Thymus (tissue), 11 donors: ENCODE measurements around the gene SOX2. TPM values are rescaled to one million over a fixed set of nuclear protein-coding genes. Genes with fewer than 3 reads are reported as not detected.

Experiments used
- DNase-seq, 9 donors: peaks; one replicate each; pipeline ENCODE4 v3.0.0-alpha.2; 2013; ENCODE audit warnings: low spot score in 9 of 9, low read depth in 6 of 9, missing footprints in 1 of 9
- H3K27ac ChIP-seq, 2 donors: one replicate each; pipeline ENCODE4 v1.5.1; 2013; ENCODE audit warnings: control low read depth in 1 of 2, low read depth in 1 of 2, low read length in 1 of 2, mild to moderate bottlenecking in 1 of 2, moderate library complexity in 1 of 2
- H3K27me3 ChIP-seq, 2 donors: one replicate each; pipeline ENCODE4 v1.5.1; 2013; ENCODE audit warnings: low read length in 1 of 2; ENCODE audit not compliant: control insufficient read depth in 2 of 2, insufficient read depth in 1 of 2
- H3K36me3 ChIP-seq, 2 donors: one replicate each; pipeline ENCODE4 v1.5.1; 2013; ENCODE audit warnings: low read length in 1 of 2, mild to moderate bottlenecking in 1 of 2, moderate library complexity in 1 of 2; ENCODE audit not compliant: control insufficient read depth in 2 of 2, insufficient read depth in 2 of 2
- H3K4me1 ChIP-seq, 2 donors: one replicate each; pipeline ENCODE4 v1.5.1; 2013; ENCODE audit warnings: low read length in 2 of 2; ENCODE audit not compliant: control insufficient read depth in 2 of 2, insufficient read depth in 2 of 2
- H3K4me3 ChIP-seq, 2 donors: one replicate each; pipeline ENCODE4 v1.5.1; 2013; ENCODE audit warnings: low read length in 2 of 2, control low read depth in 1 of 2, mild to moderate bottlenecking in 1 of 2
- H3K9me3 ChIP-seq, 2 donors: one replicate each; pipeline ENCODE4 v1.5.1; 2013; ENCODE audit warnings: low read length in 1 of 2, mild to moderate bottlenecking in 1 of 2; ENCODE audit not compliant: control insufficient read depth in 2 of 2, insufficient read depth in 1 of 2
- WGBS: extraction: QIAGEN DNeasy Blood & Tissue Kit; methylation state at CpG from one replicate; pipeline ENCODE4 v1.1.7; 2013; 5-methylcytosine and 5-hydroxymethylcytosine counted together
- polyA plus RNA-seq: library from polyadenylated mRNA; stranded (reverse); fragments of 200-250 nt; gene quantifications from one replicate; pipeline ENCODE4 v1.2.3, GENCODE V29; 2013
- total RNA-seq: library from RNA; stranded (reverse); fragments of 120-200 nt; gene quantifications from one replicate; pipeline ENCODE4 v1.2.4, GENCODE V29; 2013
- donor health status: healthy.

SOX2 gene
- total and polyA plus RNA-seq, 2 donors: 0.42 to 3.1 TPM

GRCh38 chr3:181726351-181727330 is 14.9 kb downstream of the SOX2 start:
- Histone ChIP-seq H3K4me1 (peaks cover 0 to 10% of the 10 kb centered on the region in 2 donors), H3K4me3 (peak overlapping the region; percentile 21 to 37), H3K36me3 (no peaks in the 10 kb centered on the region), H3K27ac (no peak overlapping the region), H3K9me3 (peaks cover 0 to 6% of the 10 kb centered on the region in 2 donors), H3K27me3 (peaks cover 67 to 98% of the 10 kb centered on the region in 2 donors)
- no peak for DNase-seq
- 5% methylated on average over 62 of the region's 62 CpGs for WGBS

DNA sequence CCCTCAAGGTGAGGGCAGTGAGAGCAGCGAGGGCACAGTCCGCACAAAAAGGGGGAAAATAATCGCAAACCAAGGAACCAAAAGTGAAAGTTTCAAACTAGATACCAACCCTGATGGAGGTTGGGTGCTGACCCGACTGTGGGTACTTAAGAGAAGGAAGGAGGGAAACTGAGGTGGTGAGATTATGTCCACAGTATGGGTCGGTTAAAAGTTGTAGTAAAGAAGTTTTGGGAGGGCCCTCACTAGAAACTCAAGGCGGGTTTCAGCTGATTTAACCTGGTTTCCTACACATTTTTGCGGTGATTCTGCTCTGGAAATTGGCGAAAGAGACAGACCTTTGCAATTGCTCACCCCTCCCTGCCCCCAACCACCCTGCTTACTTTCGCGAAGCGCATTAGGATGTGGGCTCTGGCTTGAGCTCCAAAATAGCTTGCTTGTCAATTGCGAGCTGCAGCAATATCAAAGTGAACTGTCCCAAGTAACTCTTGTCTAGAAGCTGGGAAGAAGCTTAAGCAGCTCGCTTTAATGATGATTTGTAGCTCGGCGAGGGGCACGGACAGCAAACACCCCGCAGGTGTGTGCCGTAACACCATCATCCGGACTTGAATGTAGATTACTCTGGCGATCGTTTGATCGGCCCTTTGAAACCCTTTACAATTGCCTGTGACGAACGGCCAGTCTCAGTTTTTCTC is 15.8 kb downstream of the SOX2 start:
- 7% methylated on average over 24 of the region's 24 CpGs for WGBS
- Histone ChIP-seq H3K27me3 (peaks cover 60 to 96% of the 10 kb centered on the region in 2 donors), H3K36me3 (no peaks in the 10 kb centered on the region), H3K4me1 (peaks cover 0 to 10% of the 10 kb centered on the region in 2 donors), H3K9me3 (peaks cover 0 to 6% of the 10 kb centered on the region in 2 donors), H3K4me3 (peak overlapping the region; percentile 21 to 37), H3K27ac (no peak overlapping the region)
- DNase-seq: no peak

GRCh38 chr3:181728470-181729340 is 17.0 kb downstream of the SOX2 start:
- Histone ChIP-seq H3K27ac (no peak overlapping the region), H3K4me1 (peaks cover 0 to 10% of the 10 kb centered on the region in 2 donors), H3K36me3 (no peaks in the 10 kb centered on the region), H3K9me3 (peaks cover 0 to 6% of the 10 kb centered on the region in 2 donors), H3K27me3 (peaks cover 49 to 85% of the 10 kb centered on the region in 2 donors), H3K4me3 (no peak overlapping the region)
- no peak for DNase-seq
- WGBS: 18% methylated on average over 10 of the region's 10 CpGs

DNA sequence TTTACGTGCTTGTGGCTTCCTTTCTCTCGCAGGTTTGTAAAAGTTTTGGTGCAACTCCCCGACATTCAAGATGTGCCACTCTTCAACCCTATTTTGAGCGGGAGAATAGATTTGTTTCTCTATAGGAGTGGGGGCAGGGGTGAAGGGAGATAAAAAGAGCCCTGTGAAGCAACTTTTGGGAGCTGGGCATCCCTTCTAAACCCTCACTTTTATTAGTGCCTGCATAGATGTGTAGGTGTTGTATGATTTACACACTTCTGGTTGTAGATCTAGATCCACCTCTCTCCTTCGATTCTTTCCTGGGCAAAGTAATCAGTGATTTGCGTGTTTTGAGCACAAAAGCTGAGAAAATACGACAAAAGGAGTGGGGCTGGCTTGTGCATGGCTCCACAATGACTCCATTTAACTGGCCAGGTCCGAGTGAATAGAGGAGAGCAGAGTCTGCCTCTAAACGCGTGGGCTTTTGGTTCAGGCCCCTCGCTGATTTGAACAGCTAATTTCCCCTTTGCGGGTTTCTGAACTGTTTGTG is 17.7 kb downstream of the SOX2 start:
- peaks cover 0 to 6% of the 10 kb centered on the region in 2 donors for H3K9me3 ChIP-seq
- DNase-seq: no peak
- H3K4me3 ChIP-seq: no peak overlapping the region
- peaks cover 0 to 10% of the 10 kb centered on the region in 2 donors for H3K4me1 ChIP-seq
- peaks cover 44 to 78% of the 10 kb centered on the region in 2 donors for H3K27me3 ChIP-seq
- H3K36me3 ChIP-seq: no peaks in the 10 kb centered on the region
- WGBS: 10% methylated on average over 12 of the region's 12 CpGs
- H3K27ac ChIP-seq: no peak overlapping the region

DNA sequence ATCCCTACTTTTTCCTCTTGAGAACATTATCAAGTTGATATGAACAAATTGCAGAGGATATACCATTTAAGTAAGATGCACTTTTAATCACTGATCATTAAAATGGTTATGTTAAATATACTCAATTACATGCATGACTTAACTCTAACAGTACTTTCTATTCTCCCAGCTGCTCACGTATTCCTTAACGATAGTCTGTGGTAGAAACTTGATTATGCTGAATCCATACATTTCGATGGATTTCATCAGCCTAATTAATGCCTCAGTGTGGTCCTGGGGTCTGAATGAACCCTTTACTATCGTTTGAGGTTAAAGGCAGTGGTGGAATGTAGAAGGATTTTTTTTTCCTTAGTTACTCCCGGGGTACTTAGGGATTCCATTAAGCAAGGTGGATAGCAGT is 18.6 kb downstream of the SOX2 start:
- H3K4me3 ChIP-seq: no peak overlapping the region
- H3K27me3 ChIP-seq: peaks cover 35 to 69% of the 10 kb centered on the region in 2 donors

GRCh38 chr3:181730934-181731333 is 19.2 kb downstream of the SOX2 start:
- no peak overlapping the region for H3K4me3 ChIP-seq
- DNase-seq: no peak
- H3K4me1 ChIP-seq: peaks cover 0 to 10% of the 10 kb centered on the region in 2 donors
- peaks cover 0 to 3% of the 10 kb centered on the region in 2 donors for H3K9me3 ChIP-seq
- peaks cover 30 to 65% of the 10 kb centered on the region in 2 donors for H3K27me3 ChIP-seq
- 66% methylated on average over 1 of the region's 1 CpG for WGBS
- H3K27ac ChIP-seq: no peak overlapping the region
- no peaks in the 10 kb centered on the region for H3K36me3 ChIP-seq

More for the DNA sequence above, 18.6 kb downstream of the SOX2 start:
- Histone ChIP-seq H3K27ac (no peak overlapping the region), H3K36me3 (no peaks in the 10 kb centered on the region), H3K4me1 (peaks cover 0 to 10% of the 10 kb centered on the region in 2 donors), H3K9me3 (peaks cover 0 to 6% of the 10 kb centered on the region in 2 donors)
- no peak for DNase-seq
- 9% methylated on average over 5 of the region's 5 CpGs for WGBS

- H3K4me3 ChIP-seq: no peak overlapping the region
- H3K36me3 ChIP-seq: no peaks in the 10 kb centered on the region
- no peaks in the 10 kb centered on the region for H3K4me1 ChIP-seq
- no peaks in the 10 kb centered on the region for H3K9me3 ChIP-seq
- WGBS: 93% methylated on average over 7 of the region's 7 CpGs
- no peak for DNase-seq
- no peak overlapping the region for H3K27ac ChIP-seq
- H3K27me3 ChIP-seq: peaks cover under 1 to 16% of the 10 kb centered on the region in 2 donors
Measured at GRCh38 chr3:181735911-181736310, 24.2 kb downstream of the SOX2 start.

- no peak for DNase-seq
Measured at GRCh38 chr3:181738551-181738950, 26.8 kb downstream of the SOX2 start.

More at GRCh38 chr3:181738551-181738950, 26.8 kb downstream of the SOX2 start:
- no peaks in the 10 kb centered on the region for H3K4me1 ChIP-seq
- H3K4me3 ChIP-seq: no peak overlapping the region
- no peaks in the 10 kb centered on the region for H3K9me3 ChIP-seq
- WGBS: 93% methylated on average over 5 of the region's 5 CpGs
- no peak overlapping the region for H3K27ac ChIP-seq
- no peaks in the 10 kb centered on the region for H3K36me3 ChIP-seq
- peaks cover 0 to 6% of the 10 kb centered on the region in 2 donors for H3K27me3 ChIP-seq
